DMS 273 (cell line): ENCODE results near the gene FKBP2.
A peak's percentile ranks its signal among the peaks of the same experiment; 100 is the strongest.

Experiments
- DNase-seq: peaks from one replicate; lab custom pipeline; 2025; ENCODE audit not compliant: unreplicated experiment; lab: John Stamatoyannopoulos, UW

Gene FKBP2

GRCh38 chr11:64262271-64263002 is 21.5 kb downstream of the FKBP2 start:
- DNase-seq: no peak

- no peak for DNase-seq
These were observed 22.4 kb downstream of the FKBP2 start for GRCh38 chr11:64263021-64263946.

- DNase-seq: no peak
These were observed 23.0 kb downstream of the FKBP2 start for GRCh38 chr11:64263947-64264317.

GRCh38 chr11:64264371-64264852 is 23.5 kb downstream of the FKBP2 start:
- DNase-seq: no peak

GRCh38 chr11:64265176-64266160 is 24.6 kb downstream of the FKBP2 start:
- DNase-seq: no peak

- no peak for DNase-seq
These were observed 25.4 kb downstream of the FKBP2 start for GRCh38 chr11:64266339-64266738.

- DNase-seq: peak; percentile 67
These were observed 26.5 kb downstream of the FKBP2 start for GRCh38 chr11:64267207-64267945.

- peak; percentile 87 for DNase-seq
These were observed 27.4 kb downstream of the FKBP2 start for GRCh38 chr11:64268025-64268892.

GRCh38 chr11:64268893-64269539 is 28.1 kb downstream of the FKBP2 start:
- DNase-seq: peak; percentile 49

- peak; percentile 99 for DNase-seq
These were observed 28.8 kb downstream of the FKBP2 start for GRCh38 chr11:64269540-64270220.

- DNase-seq: no peak
These were observed 34.3 kb downstream of the FKBP2 start for GRCh38 chr11:64275031-64275800.

- no peak for DNase-seq
These were observed 34.9 kb downstream of the FKBP2 start for GRCh38 chr11:64275841-64276240.

- no peak for DNase-seq
These were observed 35.9 kb downstream of the FKBP2 start for GRCh38 chr11:64276653-64277431.

- DNase-seq: no peak
These were observed 37.8 kb downstream of the FKBP2 start for GRCh38 chr11:64278576-64279190.

- no peak for DNase-seq
These were observed 41.3 kb downstream of the FKBP2 start for GRCh38 chr11:64281957-64282770.
